Upper lobe of left lung (tissue), 6 donors: ENCODE results near the gene AMHR2. TPM values are rescaled to one million over a fixed set of nuclear protein-coding genes. Genes with fewer than 3 reads are reported as not detected.
A peak's percentile ranks its signal among the peaks of the same experiment; 100 is the strongest.
"Not testable (repeated sequence)": the region's sequence is repeated elsewhere in the genome, so short reads cannot be mapped to it uniquely, and the experiment has no call there.

Experiments used
- ATAC-seq, 2 donors: fragments of 200-7000 bp; cut with Tn5 transposase; one replicate each; pipeline ENCODE4 v1.9.1; 2022; ENCODE audit warnings: mild to moderate bottlenecking in 2 of 2, moderate library complexity in 2 of 2; ENCODE audit not compliant: low FRiP score in 2 of 2
- DNase-seq, 2 donors: peaks; one replicate each; pipeline ENCODE4 v3.0.0-alpha.2; 2019 to 2020
- H3K27ac ChIP-seq, 4 donors: fragments of 200-600 bp; sonication (generic); one replicate each; pipeline ENCODE4 v1.5.1; 2016 to 2019
- H3K27me3 ChIP-seq, 4 donors: fragments of 200-600 bp; sonication (generic); one replicate each; pipeline ENCODE4 v1.5.1; 2017 to 2019
- H3K36me3 ChIP-seq, 4 donors: fragments of 200-600 bp; sonication (generic); one replicate each; pipeline ENCODE4 v1.5.1; 2016 to 2019
- H3K4me1 ChIP-seq, 4 donors: fragments of 200-600 bp; sonication (generic); one replicate each; pipeline ENCODE4 v1.5.1; 2018 to 2019
- H3K4me3 ChIP-seq, 4 donors: fragments of 200-600 bp; sonication (generic); one replicate each; pipeline ENCODE4 v1.5.1; 2017 to 2019; ENCODE audit warnings: mild to moderate bottlenecking in 2 of 4, moderate library complexity in 1 of 4
- H3K9me3 ChIP-seq, 4 donors: fragments of 200-600 bp; sonication (generic); one replicate each; pipeline ENCODE4 v1.5.1; 2018 to 2019
- EP300 ChIP-seq, 4 donors: sonication (generic); formaldehyde crosslinking; IDR thresholded peaks; one replicate each; pipeline ENCODE4 v1.5.1; 2017; ENCODE audit warnings: antibody characterized with exemption in 4 of 4, control low read depth in 2 of 4
- POLR2A ChIP-seq, 4 donors: fragments of 450-650 bp; IDR thresholded peaks; one replicate each; pipeline ENCODE4 v1.5.1; 2016 to 2017; ENCODE audit warnings: antibody characterized with exemption in 4 of 4, mild to moderate bottlenecking in 2 of 4
- POLR2AphosphoS5 ChIP-seq, 2 donors: sonication (generic); formaldehyde crosslinking; IDR thresholded peaks; one replicate each; pipeline ENCODE4 v1.5.1; 2017; ENCODE audit warnings: antibody characterized with exemption in 2 of 2
- WGBS, 2 donors: methylation state at CpG; one replicate each; pipeline ENCODE4 v1.1.5; 2017 to 2018; 5-methylcytosine and 5-hydroxymethylcytosine counted together
- total RNA-seq, 6 donors: library from RNA; depleted of rRNA in 4 of 6; stranded (reverse); fragments of >200 nt in 4 of 6; gene quantifications; one replicate each; pipeline versions ENCODE4 v1.1.0 to v1.2.1, GENCODE V29; 2016 to 2021
- TF ChIP-seq, protein P1 (sequence below), 6 experiments: fragments of 450-650 bp in 4 of 6; fragments of 200-600 bp in 2 of 6; sonication (generic) in 2 of 6; IDR thresholded peaks; one replicate each; pipeline ENCODE4 v1.5.1; 2016 to 2019; ENCODE audit warnings: antibody characterized with exemption in 6 of 6
- donor health status: DM: no; HTN: no; CAD: no; lungs with moderate emphysema.
- donor health status: DM: no; HTN: yes; CAD: no; lungs with severe emphysema.

The AMHR2 gene
- total RNA-seq, 6 donors from 2014 or later = 0.24 to 1.0 (median 0.41) TPM; not detected in 2

GRCh38 chr12:53443955-53444354 lies 20.3 kb downstream of the AMHR2 start:
- Histone ChIP-seq H3K27me3 (no peaks in the 10 kb centered on the region), H3K9me3 (no peaks in the 10 kb centered on the region), H3K4me1 (peaks cover 28 to 42% (median 32%) of the 10 kb centered on the region in 4 donors), H3K27ac (peak overlapping the region in 1 of 4 donors; percentile 30), H3K36me3 (peaks cover 10 to 53% (median 31%) of the 10 kb centered on the region in 4 donors), H3K4me3 (no peak overlapping the region)
- WGBS, 2 donors = 79 to 81% methylated on average over 4 of the region's 4 CpGs
- ATAC-seq (no peak), DNase-seq (no peak)
- TF ChIP-seq, protein P1, sequence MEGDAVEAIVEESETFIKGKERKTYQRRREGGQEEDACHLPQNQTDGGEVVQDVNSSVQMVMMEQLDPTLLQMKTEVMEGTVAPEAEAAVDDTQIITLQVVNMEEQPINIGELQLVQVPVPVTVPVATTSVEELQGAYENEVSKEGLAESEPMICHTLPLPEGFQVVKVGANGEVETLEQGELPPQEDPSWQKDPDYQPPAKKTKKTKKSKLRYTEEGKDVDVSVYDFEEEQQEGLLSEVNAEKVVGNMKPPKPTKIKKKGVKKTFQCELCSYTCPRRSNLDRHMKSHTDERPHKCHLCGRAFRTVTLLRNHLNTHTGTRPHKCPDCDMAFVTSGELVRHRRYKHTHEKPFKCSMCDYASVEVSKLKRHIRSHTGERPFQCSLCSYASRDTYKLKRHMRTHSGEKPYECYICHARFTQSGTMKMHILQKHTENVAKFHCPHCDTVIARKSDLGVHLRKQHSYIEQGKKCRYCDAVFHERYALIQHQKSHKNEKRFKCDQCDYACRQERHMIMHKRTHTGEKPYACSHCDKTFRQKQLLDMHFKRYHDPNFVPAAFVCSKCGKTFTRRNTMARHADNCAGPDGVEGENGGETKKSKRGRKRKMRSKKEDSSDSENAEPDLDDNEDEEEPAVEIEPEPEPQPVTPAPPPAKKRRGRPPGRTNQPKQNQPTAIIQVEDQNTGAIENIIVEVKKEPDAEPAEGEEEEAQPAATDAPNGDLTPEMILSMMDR (IDR thresholded peaks at IDR 0.05) = no peak

- Histone ChIP-seq H3K4me1 (peaks cover 28 to 42% (median 32%) of the 10 kb centered on the region in 4 donors), H3K27ac (peak overlapping the region in 1 of 4 donors; percentile 30), H3K36me3 (peaks cover 10 to 55% (median 31%) of the 10 kb centered on the region in 4 donors)
- WGBS, 2 donors = 83 to 87% methylated on average over 11 of the region's 11 CpGs
- not testable (repeated sequence) for H3K4me3 ChIP-seq, H3K9me3 ChIP-seq, ATAC-seq, DNase-seq, H3K27me3 ChIP-seq
Observed at GRCh38 chr12:53444593-53445325, 21.1 kb downstream of the AMHR2 start.

- H3K27ac ChIP-seq = no peak overlapping the region
- no peak overlapping the region for H3K4me3 ChIP-seq
- peaks cover 13 to 50% (median 32%) of the 10 kb centered on the region in 4 donors for H3K36me3 ChIP-seq
- H3K9me3 ChIP-seq = no peaks in the 10 kb centered on the region
- 91 to 93% methylated on average over 7 of the region's 7 CpGs for WGBS, 2 donors
- H3K27me3 ChIP-seq = no peaks in the 10 kb centered on the region
- TF ChIP-seq POLR2A (IDR thresholded peaks at IDR 0.05) (no peak), POLR2AphosphoS5 (IDR thresholded peaks at IDR 0.05) (no peak), EP300 (IDR thresholded peaks at IDR 0.05) (no peak)
- TF ChIP-seq, protein P1 (IDR thresholded peaks at IDR 0.05) = no peak
- DNase-seq (no peak), ATAC-seq (no peak)
- peaks cover 20 to 29% (median 25%) of the 10 kb centered on the region in 4 donors for H3K4me1 ChIP-seq
Observed at GRCh38 chr12:53450936-53451335, 27.3 kb downstream of the AMHR2 start.

DNA sequence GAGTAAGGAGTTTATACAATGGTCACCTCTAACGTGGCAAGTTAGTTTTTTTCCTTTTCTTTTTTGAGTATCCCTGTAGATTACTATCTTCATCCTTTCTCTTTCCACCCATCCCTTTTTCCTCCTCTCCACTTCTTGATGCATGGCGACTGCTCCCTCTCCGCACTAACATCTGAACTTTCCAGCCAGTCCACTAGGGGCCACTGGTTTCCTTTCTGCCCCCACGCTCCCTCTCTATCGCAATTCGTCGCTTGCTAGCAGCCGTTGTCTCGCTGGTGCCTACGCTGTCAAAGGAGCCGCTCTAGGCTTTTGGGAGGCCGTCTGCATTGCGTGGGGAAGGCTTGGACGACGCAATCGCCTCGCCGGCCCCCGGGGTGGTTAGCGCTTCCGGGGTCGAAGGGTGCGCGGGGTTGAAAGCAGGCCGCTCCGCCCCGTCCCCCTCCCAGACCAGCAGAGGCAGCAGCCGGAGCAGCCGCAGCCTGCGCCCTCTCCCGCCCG lies 28.1 kb downstream of the AMHR2 start, which contains the start of gene PCBP2:
TSS of gene PCBP2 (plus strand) at position 442 of the 498 bp plus-strand sequence. CDS start 2,699 bp downstream, outside the sequence.
- H3K27ac ChIP-seq = peak within 1 kb of the TSS; percentile 97 to 99 (median 98)
- TF ChIP-seq, protein P1 (IDR thresholded peaks at IDR 0.05) = peak; percentile 70 to 96 (median 94)
- TF ChIP-seq EP300 (IDR thresholded peaks at IDR 0.05) = peak in 1 of 4 donors; percentile 5
- peak; percentile 93 to 95 for TF ChIP-seq POLR2AphosphoS5 (IDR thresholded peaks at IDR 0.05)
- peak in 2 of 4 donors; percentile 45 to 84 for TF ChIP-seq POLR2A (IDR thresholded peaks at IDR 0.05)
- H3K27me3 ChIP-seq = no peaks in the 10 kb centered on the region
- WGBS, 2 donors = 0% methylated on average over 9 to 13 of the region's 32 CpGs
- peaks cover 20 to 29% (median 25%) of the 10 kb centered on the region in 4 donors for H3K4me1 ChIP-seq
- no peaks in the 10 kb centered on the region for H3K9me3 ChIP-seq
- H3K4me3 ChIP-seq = peak within 1 kb of the TSS; percentile 63 to 89 (median 77)
- peak; percentile 98 to 99 for ATAC-seq
- DNase-seq = peak; percentile 98 to 99
- peaks cover 20 to 50% (median 36%) of the 10 kb centered on the region in 4 donors for H3K36me3 ChIP-seq

GRCh38 chr12:53452159-53453077 lies 28.8 kb downstream of the AMHR2 start:
- Histone ChIP-seq H3K27ac (peak overlapping the region; percentile 97 to 99 (median 98)), H3K36me3 (peaks cover 27 to 50% (median 37%) of the 10 kb centered on the region in 4 donors), H3K4me3 (peak overlapping the region; percentile 63 to 89 (median 77)), H3K9me3 (no peaks in the 10 kb centered on the region), H3K27me3 (no peaks in the 10 kb centered on the region), H3K4me1 (peaks cover 20 to 27% (median 25%) of the 10 kb centered on the region in 4 donors)
- WGBS, 2 donors = 0% methylated on average over 14 to 47 of the region's 82 CpGs
- ATAC-seq = peak; percentile 89 to 93
- DNase-seq = peak; percentile 89 to 96
- TF ChIP-seq, protein P1 (IDR thresholded peaks at IDR 0.05) = peak in 2 of 6 experiments; percentile 42 to 60
- peak in 2 of 4 donors; percentile 11 to 13 for TF ChIP-seq POLR2A (IDR thresholded peaks at IDR 0.05)
- peak; percentile 54 to 70 for TF ChIP-seq POLR2AphosphoS5 (IDR thresholded peaks at IDR 0.05)
- no peak for TF ChIP-seq EP300 (IDR thresholded peaks at IDR 0.05)
